Loucy (cell line): ENCODE data around the gene CCDC177.

Experiments
- H2AFZ ChIP-seq: fragments of 200-600 bp; sonication (generic); 2 replicates; pipeline ENCODE4 v1.6.0; 2016; ENCODE audit warnings: antibody characterized with exemption, mild to moderate bottlenecking, low read length, moderate library complexity
- H3F3A ChIP-seq: fragments of 200-600 bp; 2 replicates; pipeline ENCODE4 v1.6.0; 2016; ENCODE audit warnings: antibody characterized with exemption, low read depth, mild to moderate bottlenecking
- H3K27me3 ChIP-seq: fragments of 200-600 bp; sonication (generic); 2 replicates; pipeline ENCODE4 v1.6.1; 2014; ENCODE audit warnings: low read length, mild to moderate bottlenecking; ENCODE audit not compliant: insufficient read depth, poor library complexity, severe bottlenecking
- H3K36me3 ChIP-seq: fragments of 200-600 bp; sonication (generic); 2 replicates; pipeline ENCODE4 v1.6.1; 2016; ENCODE audit warnings: low read length; ENCODE audit not compliant: insufficient read depth
- H3K4me1 ChIP-seq: fragments of 200-600 bp; sonication (generic); 2 replicates; pipeline ENCODE4 v1.5.1; 2014; ENCODE audit warnings: low read length, mild to moderate bottlenecking; ENCODE audit not compliant: insufficient read depth, poor library complexity, severe bottlenecking
- H3K4me2 ChIP-seq: fragments of 200-600 bp; sonication (generic); 2 replicates; pipeline ENCODE4 v1.6.0; 2014; ENCODE audit warnings: antibody characterized with exemption, low read length, low read depth, mild to moderate bottlenecking; ENCODE audit not compliant: poor library complexity, severe bottlenecking
- H3K4me3 ChIP-seq: fragments of 200-600 bp; sonication (generic); 2 replicates; pipeline ENCODE4 v1.5.1; 2014; ENCODE audit warnings: low read length, mild to moderate bottlenecking, mixed read lengths; ENCODE audit not compliant: poor library complexity, severe bottlenecking
- H3K79me2 ChIP-seq: fragments of 200-600 bp; sonication (generic); 2 replicates; pipeline ENCODE4 v1.6.1; 2014; ENCODE audit warnings: low read length; ENCODE audit not compliant: insufficient read depth
- H3K9ac ChIP-seq: fragments of 200-600 bp; sonication (generic); 2 replicates; pipeline ENCODE4 v1.6.0; 2014; ENCODE audit warnings: mild to moderate bottlenecking, low read depth, low read length, moderate library complexity; ENCODE audit not compliant: poor library complexity, severe bottlenecking
- H3K9me2 ChIP-seq: fragments of 200-600 bp; sonication (generic); replicated peaks from 2 replicates; pipeline ENCODE4 v1.6.1; 2016; ENCODE audit warnings: low read depth, low read length, mixed read lengths
- H3K9me3 ChIP-seq: fragments of 200-600 bp; sonication (generic); 2 replicates; pipeline ENCODE4 v1.6.1; 2014; ENCODE audit warnings: mild to moderate bottlenecking, antibody characterized with exemption, low read length, low read depth; ENCODE audit not compliant: insufficient read depth
- H4K20me1 ChIP-seq: fragments of 200-600 bp; sonication (generic); 2 replicates; pipeline ENCODE4 v1.6.0; 2014; ENCODE audit warnings: antibody characterized with exemption, low read length, mild to moderate bottlenecking; ENCODE audit not compliant: insufficient read depth, poor library complexity, severe bottlenecking
- EZH2phosphoT487 ChIP-seq: fragments of 200-600 bp; IDR thresholded peaks from 2 replicates; pipeline ENCODE4 v1.6.1; 2018; ENCODE audit warnings: antibody characterized with exemption, mild to moderate bottlenecking, moderate library complexity, borderline replicate concordance
- TF ChIP-seq, protein P1 (sequence below): fragments of 200-600 bp; sonication (generic); conservative IDR thresholded peaks from 2 replicates; pipeline ENCODE4 v1.5.1; 2014; ENCODE audit warnings: mild to moderate bottlenecking, antibody characterized with exemption, low read length

Gene CCDC177

DNA sequence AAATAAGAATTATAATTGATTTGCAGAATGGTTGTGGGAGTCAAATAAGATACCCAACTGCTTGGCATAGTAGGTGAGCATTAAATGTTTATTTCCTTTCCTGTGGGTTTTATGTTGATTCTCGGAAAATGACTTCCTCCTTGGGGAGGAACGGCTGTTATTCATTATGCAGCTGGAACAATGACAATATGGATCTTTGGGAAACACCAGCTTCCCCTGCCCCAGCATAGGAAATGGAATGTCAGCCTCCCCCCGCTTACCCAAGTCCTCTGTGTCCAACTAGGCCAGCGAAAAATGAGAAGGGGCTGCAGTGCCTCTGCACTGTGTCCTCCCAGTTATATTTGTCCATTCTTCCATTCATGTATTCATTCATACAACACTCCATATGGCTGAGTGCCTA, 11.7 kb upstream of the CCDC177 start:
- TF ChIP-seq EZH2phosphoT487, result no peak
- TF ChIP-seq, protein P1, sequence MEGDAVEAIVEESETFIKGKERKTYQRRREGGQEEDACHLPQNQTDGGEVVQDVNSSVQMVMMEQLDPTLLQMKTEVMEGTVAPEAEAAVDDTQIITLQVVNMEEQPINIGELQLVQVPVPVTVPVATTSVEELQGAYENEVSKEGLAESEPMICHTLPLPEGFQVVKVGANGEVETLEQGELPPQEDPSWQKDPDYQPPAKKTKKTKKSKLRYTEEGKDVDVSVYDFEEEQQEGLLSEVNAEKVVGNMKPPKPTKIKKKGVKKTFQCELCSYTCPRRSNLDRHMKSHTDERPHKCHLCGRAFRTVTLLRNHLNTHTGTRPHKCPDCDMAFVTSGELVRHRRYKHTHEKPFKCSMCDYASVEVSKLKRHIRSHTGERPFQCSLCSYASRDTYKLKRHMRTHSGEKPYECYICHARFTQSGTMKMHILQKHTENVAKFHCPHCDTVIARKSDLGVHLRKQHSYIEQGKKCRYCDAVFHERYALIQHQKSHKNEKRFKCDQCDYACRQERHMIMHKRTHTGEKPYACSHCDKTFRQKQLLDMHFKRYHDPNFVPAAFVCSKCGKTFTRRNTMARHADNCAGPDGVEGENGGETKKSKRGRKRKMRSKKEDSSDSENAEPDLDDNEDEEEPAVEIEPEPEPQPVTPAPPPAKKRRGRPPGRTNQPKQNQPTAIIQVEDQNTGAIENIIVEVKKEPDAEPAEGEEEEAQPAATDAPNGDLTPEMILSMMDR, result no peak
- Histone ChIP-seq H3K4me3 (no peak overlapping the region), H2AFZ (no peak overlapping the region), H3K9ac (no peak overlapping the region), H3K4me2 (no peak overlapping the region), H3K4me1 (no peaks in the 10 kb centered on the region), H3K9me2 (no peaks in the 10 kb centered on the region), H3K36me3 (no peaks in the 10 kb centered on the region), H3K79me2 (no peaks in the 10 kb centered on the region), H3K9me3 (no peaks in the 10 kb centered on the region), H4K20me1 (no peaks in the 10 kb centered on the region), H3K27me3 (no peaks in the 10 kb centered on the region), H3F3A (no peaks in the 10 kb centered on the region)

DNA sequence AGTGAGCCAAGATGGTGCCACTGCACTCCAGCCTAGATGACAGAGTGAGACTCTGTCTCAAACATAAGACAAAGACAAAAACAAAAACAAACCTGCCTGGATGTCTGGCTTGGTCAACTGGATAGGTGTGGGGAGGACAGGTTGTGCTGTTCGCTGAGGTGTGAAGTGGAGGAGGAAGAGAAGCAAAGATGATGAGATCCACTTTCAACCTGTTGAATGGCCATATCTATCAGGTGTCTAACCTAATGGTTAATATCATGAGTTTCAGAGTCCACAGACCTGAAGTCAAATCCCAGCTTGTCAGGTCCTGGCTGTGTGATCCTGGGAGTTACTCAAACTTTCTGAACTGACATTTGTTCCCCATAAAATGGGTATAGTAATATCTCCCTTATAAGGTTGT, 9.7 kb upstream of the CCDC177 start:
- Histone ChIP-seq H3K9me3 (no peaks in the 10 kb centered on the region), H3K4me1 (no peaks in the 10 kb centered on the region)

DNA sequence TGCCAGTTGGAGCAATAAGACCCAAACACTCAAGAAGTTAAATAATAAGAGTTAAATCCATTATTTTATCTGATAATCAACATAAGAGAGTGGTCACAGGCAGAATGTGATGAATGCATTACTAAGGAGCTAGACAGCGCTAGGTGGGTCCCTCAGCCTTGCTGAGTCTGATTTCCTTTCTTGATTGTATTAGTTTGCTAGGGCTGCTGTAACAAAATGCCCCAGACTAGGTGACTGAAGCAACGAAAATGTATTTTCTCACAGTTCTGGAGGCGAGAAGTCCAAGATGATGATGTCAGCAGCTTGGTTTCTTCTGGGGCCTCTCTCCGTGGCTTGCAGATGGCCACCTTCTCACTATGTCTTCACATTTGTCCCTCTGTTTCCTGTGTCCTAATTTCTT, 8.2 kb upstream of the CCDC177 start:
- H3K4me1 ChIP-seq, result no peaks in the 10 kb centered on the region
- H2AFZ ChIP-seq, result no peak overlapping the region
- H3K9me2 ChIP-seq, result no peaks in the 10 kb centered on the region
- H3K9ac ChIP-seq, result no peak overlapping the region
- no peaks in the 10 kb centered on the region for H3F3A ChIP-seq
- no peaks in the 10 kb centered on the region for H3K36me3 ChIP-seq
- TF ChIP-seq EZH2phosphoT487, result no peak
- TF ChIP-seq, protein P1, result no peak
- no peak overlapping the region for H3K4me3 ChIP-seq
- no peaks in the 10 kb centered on the region for H3K9me3 ChIP-seq
- H3K79me2 ChIP-seq, result no peaks in the 10 kb centered on the region
- H3K27me3 ChIP-seq, result no peaks in the 10 kb centered on the region
- H3K4me2 ChIP-seq, result no peak overlapping the region
- H4K20me1 ChIP-seq, result no peaks in the 10 kb centered on the region

More for the DNA sequence above, 9.7 kb upstream of the CCDC177 start:
- H3K9ac ChIP-seq, result no peak overlapping the region
- no peaks in the 10 kb centered on the region for H3F3A ChIP-seq
- TF ChIP-seq EZH2phosphoT487, result no peak
- TF ChIP-seq, protein P1, result no peak
- H3K4me3 ChIP-seq, result no peak overlapping the region
- no peaks in the 10 kb centered on the region for H3K27me3 ChIP-seq
- H3K79me2 ChIP-seq, result no peaks in the 10 kb centered on the region
- H2AFZ ChIP-seq, result no peak overlapping the region
- no peaks in the 10 kb centered on the region for H3K9me2 ChIP-seq
- no peaks in the 10 kb centered on the region for H4K20me1 ChIP-seq
- H3K36me3 ChIP-seq, result no peaks in the 10 kb centered on the region
- H3K4me2 ChIP-seq, result no peak overlapping the region
